GM12878 (cell line): ENCODE data around the gene COX5A. TPM values are rescaled to one million over a fixed set of nuclear protein-coding genes. Genes with fewer than 3 reads are reported as not detected.

Experiments
- ATAC-seq: fragments of 200-7000 bp; cut with Tn5 transposase; 3 replicates; pipeline ENCODE4 v1.9.1; 2020; ENCODE audit warnings: mild to moderate bottlenecking, moderate library complexity
- BruUV-seq: library from RNA; stranded (reverse); fragments of 400-500 nt; replicated peaks from 2 replicates; lab custom pipeline; 2021; lab: Mats Ljungman, UMichigan
- CTCF ChIA-PET: fragments of 300-600 bp; sonication (Branson Sonifier 250); formaldehyde crosslinking; extraction: SDS; loops from one replicate; lab custom pipeline; 2021; ENCODE audit warnings: inconsistent platforms; lab: Yijun Ruan, JAX
- POLR2A ChIA-PET: fragments of 350-600 bp; formaldehyde crosslinking; extraction: SDS; loops from one replicate; lab custom pipeline; 2021; ENCODE audit warnings: inconsistent platforms; lab: Charles Lee
- RAD21 ChIA-PET: fragments of 300-600 bp; sonication (Branson Sonifier 250); formaldehyde crosslinking; loops from one replicate; lab custom pipeline; 2023; ENCODE audit warnings: antibody characterized with exemption; ENCODE audit not compliant: unreplicated experiment; lab: Charles Lee
- SMC1A ChIA-PET: fragments of 300-600 bp; sonication (Branson Sonifier 250); formaldehyde crosslinking; loops from one replicate; lab custom pipeline; 2023; ENCODE audit not compliant: unreplicated experiment, uncharacterized antibody; lab: Charles Lee
- DNase-seq: peaks from one replicate; pipeline ENCODE4 v3.0.0-alpha.2; 2011; ENCODE audit warnings: low read depth, low spot score
- FAIRE-seq: peaks from 3 replicates; lab custom pipeline; 2011; peaks lifted over from hg19 to GRCh38; lab: Jason Lieb, UNC
- H2AFZ ChIP-seq: 2 replicates; pipeline ENCODE4 v1.6.0; 2011; ENCODE audit warnings: low read depth, low read length, control low read depth; ENCODE audit not compliant: control insufficient read depth
- H3K27ac ChIP-seq: 2 replicates; pipeline ENCODE4 v1.5.1; 2011; ENCODE audit warnings: control low read depth; ENCODE audit not compliant: control insufficient read depth, insufficient read depth
- H3K27me3 ChIP-seq, 2 experiments: replicated peaks in 1 of 2; 2 replicates each; pipeline versions ENCODE4 v1.6.0 to v1.6.1; 2011; ENCODE audit warnings: low read length in 1 of 2; ENCODE audit not compliant: control insufficient read depth in 2 of 2, insufficient read depth in 2 of 2
- H3K36me3 ChIP-seq, 2 experiments: 2 replicates each; pipeline ENCODE4 v1.5.1; 2011; ENCODE audit warnings: low read length in 1 of 2; ENCODE audit not compliant: control insufficient read depth in 2 of 2, insufficient read depth in 2 of 2
- H3K4me1 ChIP-seq: 2 replicates; pipeline ENCODE4 v1.6.1; 2011; ENCODE audit warnings: mild to moderate bottlenecking, low read length, moderate library complexity, mixed read lengths; ENCODE audit not compliant: control insufficient read depth, insufficient read depth
- H3K4me2 ChIP-seq: 2 replicates; pipeline ENCODE4 v1.6.0; 2011; ENCODE audit warnings: control low read depth; ENCODE audit not compliant: control insufficient read depth, insufficient read depth
- H3K4me3 ChIP-seq: fragments of 200-600 bp; sonication (generic); 2 replicates; pipeline ENCODE4 v1.5.1; 2016
- H3K79me2 ChIP-seq: 2 replicates; pipeline ENCODE4 v1.6.0; 2011; ENCODE audit warnings: low read length; ENCODE audit not compliant: control insufficient read depth, insufficient read depth
- H3K9ac ChIP-seq: 2 replicates; pipeline ENCODE4 v1.8.0; 2011; ENCODE audit warnings: low read length, control low read depth, mixed read lengths; ENCODE audit not compliant: control insufficient read depth, insufficient read depth
- H3K9me3 ChIP-seq: replicated peaks from 3 replicates; pipeline ENCODE4 v1.5.1; 2011; ENCODE audit warnings: mild to moderate bottlenecking, low read length; ENCODE audit not compliant: control insufficient read depth, insufficient read depth
- H4K20me1 ChIP-seq: 2 replicates; pipeline ENCODE4 v1.6.0; 2011; ENCODE audit not compliant: control insufficient read depth, insufficient read depth
- ATF2 ChIP-seq: IDR thresholded peaks from 2 replicates; pipeline ENCODE4 v1.6.1; 2012; ENCODE audit warnings: low read length, inconsistent platforms
- HDAC2 ChIP-seq: fragments of 200-600 bp; sonication (generic); IDR thresholded peaks from 2 replicates; pipeline ENCODE4 v1.6.1; 2017
- MEF2A ChIP-seq: IDR thresholded peaks from 2 replicates; pipeline ENCODE4 v1.6.1; 2011; ENCODE audit warnings: low read depth, mild to moderate bottlenecking, low read length, moderate library complexity; ENCODE audit not compliant: insufficient read depth
- MEF2B ChIP-seq: fragments of 450-650 bp; IDR thresholded peaks from 2 replicates; pipeline ENCODE4 v1.6.1; 2018; ENCODE audit warnings: mild to moderate bottlenecking, moderate library complexity; ENCODE audit not compliant: partially characterized antibody, poor library complexity, severe bottlenecking
- NFXL1 ChIP-seq: fragments of 450-650 bp; IDR thresholded peaks from 2 replicates; pipeline ENCODE4 v1.6.1; 2017; ENCODE audit warnings: antibody characterized with exemption, mild to moderate bottlenecking, borderline replicate concordance
- PBX3 ChIP-seq: IDR thresholded peaks from 2 replicates; pipeline ENCODE4 v1.6.1; 2011; ENCODE audit warnings: mild to moderate bottlenecking, low read depth, low read length, moderate library complexity; ENCODE audit not compliant: insufficient replicate concordance
- TAF1 ChIP-seq: IDR thresholded peaks from 2 replicates; pipeline ENCODE4 v1.6.1; 2011; ENCODE audit warnings: mild to moderate bottlenecking, low read depth, low read length, borderline replicate concordance
- TCF3 ChIP-seq: IDR thresholded peaks from 2 replicates; pipeline ENCODE4 v1.6.1; 2012; ENCODE audit warnings: low read depth, mild to moderate bottlenecking, low read length, borderline replicate concordance; ENCODE audit not compliant: insufficient read depth
- WRNIP1 ChIP-seq: IDR thresholded peaks from 2 replicates; pipeline ENCODE4 v1.6.1; 2011; ENCODE audit warnings: low read depth, low read length, improper control_type of control experiment, borderline replicate concordance
- ZNF384 ChIP-seq: IDR thresholded peaks from 2 replicates; pipeline ENCODE4 v1.6.1; 2012; ENCODE audit warnings: low read depth, mild to moderate bottlenecking, low read length, improper control_type of control experiment, borderline replicate concordance
- WGBS: methylation state at CpG from one replicate; pipeline ENCODE4 v1.1.6; 2016; ENCODE audit warnings: low lambda C conversion rate; ENCODE audit not compliant: insufficient replicate concordance, insufficient coverage; ENCODE audit errors: missing lambda C conversion rate; 5-methylcytosine and 5-hydroxymethylcytosine counted together
- in situ Hi-C: fragments of 300-500 bp; cut with MboI; formaldehyde crosslinking; loops from 9 replicates; pipeline ENCODE4 v1.14.3; 2018; ENCODE audit warnings: mixed read lengths
- intact Hi-C: fragments of 100-400 bp; cut with micrococcal nuclease; formaldehyde crosslinking; loops from one replicate; pipeline ENCODE4 v1.14.2; 2022; ENCODE audit not compliant: unreplicated experiment
- polyA plus RNA-seq, 11 experiments: library from polyadenylated mRNA; depleted of rRNA in 4 of 11; unstranded in 6 of 11; stranded (reverse) in 5 of 11; fragments of >200 nt; fragmentation: Nextera tagmentation in 4 of 11; fragmentation: Illumina TruSeq in 1 of 11; extraction: Ambion mirVana in 4 of 11; extraction: Trizol in 1 of 11; gene quantifications; 1 replicate in 1 of 11; 2 replicates in 10 of 11; pipeline versions ENCODE4 v1.2.1 to v1.2.3, GENCODE V29; 2011 to 2016; ENCODE audit warnings: inconsistent platforms in 2 of 11, missing spikeins in 2 of 11, low read depth in 1 of 11
- total RNA-seq, 4 experiments: library from RNA; depleted of rRNA in 3 of 4; stranded (reverse); fragments of >200 nt in 3 of 4; fragmentation: Illumina TruSeq in 1 of 4; extraction: Trizol in 1 of 4; gene quantifications; 2 replicates each; pipeline versions ENCODE4 v1.2.1 to v1.2.3, GENCODE V29; 2013 to 2021
- TF ChIP-seq, protein P1 (sequence below): IDR thresholded peaks from 2 replicates; pipeline ENCODE4 v1.6.1; 2012; ENCODE audit warnings: low read depth, low read length, improper control_type of control experiment
- TF ChIP-seq, protein P2 (sequence below): fragments of 150-350 bp; IDR thresholded peaks from 2 replicates; pipeline ENCODE4 v1.6.1; 2016; ENCODE audit warnings: low read depth, low read length
- TF ChIP-seq, protein P3 (sequence below): IDR thresholded peaks from 2 replicates; pipeline ENCODE4 v1.6.1; 2011; ENCODE audit warnings: borderline replicate concordance, low read depth, mild to moderate bottlenecking, moderate library complexity, mixed read lengths, low read length; ENCODE audit not compliant: insufficient read depth; ENCODE audit errors: extremely low read length

The COX5A gene
- total and polyA plus RNA-seq, 10 of the 15 experiments (the other 5 are each of a cell fraction or from before 2014, with no cell fraction given): 84.5 to 1,218 (median 392) TPM

GRCh38 chr15:74924525-74924924, 13.3 kb downstream of the COX5A start:
- no peak overlapping the region for H3K4me3 ChIP-seq
- RAD21 ChIA-PET: no interaction called here
- 91% methylated on average over 3 of the region's 3 CpGs for WGBS
- no peak for ATAC-seq
- SMC1A ChIA-PET: no interaction called here
- no peaks in the 10 kb centered on the region for H3K27me3 ChIP-seq
- in situ Hi-C loops (no loop called here), intact Hi-C loops (no loop called here)
- H3K36me3 ChIP-seq: peaks cover 11 to 57% of the 10 kb centered on the region in 2 experiments
- H4K20me1 ChIP-seq: no peaks in the 10 kb centered on the region
- H2AFZ ChIP-seq: no peak overlapping the region
- CTCF ChIA-PET: interaction anchor here (0.7 kb wide), 1 partner anchor 27 kb away, joined by 3 read pairs; no protein-coding TSS in a partner anchor
- TSS peak; percentile 30 for BruUV-seq
- no peak for DNase-seq
- peaks cover 8% of the 10 kb centered on the region for H3K79me2 ChIP-seq
- H3K4me1 ChIP-seq: no peaks in the 10 kb centered on the region
- no peaks in the 10 kb centered on the region for H3K9me3 ChIP-seq
- no peak overlapping the region for H3K4me2 ChIP-seq
- H3K9ac ChIP-seq: no peak overlapping the region
- H3K27ac ChIP-seq: no peak overlapping the region
- no peak for TF ChIP-seq ATF2
- TF ChIP-seq, protein P1, sequence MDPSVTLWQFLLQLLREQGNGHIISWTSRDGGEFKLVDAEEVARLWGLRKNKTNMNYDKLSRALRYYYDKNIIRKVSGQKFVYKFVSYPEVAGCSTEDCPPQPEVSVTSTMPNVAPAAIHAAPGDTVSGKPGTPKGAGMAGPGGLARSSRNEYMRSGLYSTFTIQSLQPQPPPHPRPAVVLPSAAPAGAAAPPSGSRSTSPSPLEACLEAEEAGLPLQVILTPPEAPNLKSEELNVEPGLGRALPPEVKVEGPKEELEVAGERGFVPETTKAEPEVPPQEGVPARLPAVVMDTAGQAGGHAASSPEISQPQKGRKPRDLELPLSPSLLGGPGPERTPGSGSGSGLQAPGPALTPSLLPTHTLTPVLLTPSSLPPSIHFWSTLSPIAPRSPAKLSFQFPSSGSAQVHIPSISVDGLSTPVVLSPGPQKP: no peak
- no peak for TF ChIP-seq TCF3
- TF ChIP-seq, protein P2, sequence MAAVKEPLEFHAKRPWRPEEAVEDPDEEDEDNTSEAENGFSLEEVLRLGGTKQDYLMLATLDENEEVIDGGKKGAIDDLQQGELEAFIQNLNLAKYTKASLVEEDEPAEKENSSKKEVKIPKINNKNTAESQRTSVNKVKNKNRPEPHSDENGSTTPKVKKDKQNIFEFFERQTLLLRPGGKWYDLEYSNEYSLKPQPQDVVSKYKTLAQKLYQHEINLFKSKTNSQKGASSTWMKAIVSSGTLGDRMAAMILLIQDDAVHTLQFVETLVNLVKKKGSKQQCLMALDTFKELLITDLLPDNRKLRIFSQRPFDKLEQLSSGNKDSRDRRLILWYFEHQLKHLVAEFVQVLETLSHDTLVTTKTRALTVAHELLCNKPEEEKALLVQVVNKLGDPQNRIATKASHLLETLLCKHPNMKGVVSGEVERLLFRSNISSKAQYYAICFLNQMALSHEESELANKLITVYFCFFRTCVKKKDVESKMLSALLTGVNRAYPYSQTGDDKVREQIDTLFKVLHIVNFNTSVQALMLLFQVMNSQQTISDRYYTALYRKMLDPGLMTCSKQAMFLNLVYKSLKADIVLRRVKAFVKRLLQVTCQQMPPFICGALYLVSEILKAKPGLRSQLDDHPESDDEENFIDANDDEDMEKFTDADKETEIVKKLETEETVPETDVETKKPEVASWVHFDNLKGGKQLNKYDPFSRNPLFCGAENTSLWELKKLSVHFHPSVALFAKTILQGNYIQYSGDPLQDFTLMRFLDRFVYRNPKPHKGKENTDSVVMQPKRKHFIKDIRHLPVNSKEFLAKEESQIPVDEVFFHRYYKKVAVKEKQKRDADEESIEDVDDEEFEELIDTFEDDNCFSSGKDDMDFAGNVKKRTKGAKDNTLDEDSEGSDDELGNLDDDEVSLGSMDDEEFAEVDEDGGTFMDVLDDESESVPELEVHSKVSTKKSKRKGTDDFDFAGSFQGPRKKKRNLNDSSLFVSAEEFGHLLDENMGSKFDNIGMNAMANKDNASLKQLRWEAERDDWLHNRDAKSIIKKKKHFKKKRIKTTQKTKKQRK: no peak
- no peak for TF ChIP-seq HDAC2
- no peak for TF ChIP-seq MEF2A
- TF ChIP-seq, protein P3, sequence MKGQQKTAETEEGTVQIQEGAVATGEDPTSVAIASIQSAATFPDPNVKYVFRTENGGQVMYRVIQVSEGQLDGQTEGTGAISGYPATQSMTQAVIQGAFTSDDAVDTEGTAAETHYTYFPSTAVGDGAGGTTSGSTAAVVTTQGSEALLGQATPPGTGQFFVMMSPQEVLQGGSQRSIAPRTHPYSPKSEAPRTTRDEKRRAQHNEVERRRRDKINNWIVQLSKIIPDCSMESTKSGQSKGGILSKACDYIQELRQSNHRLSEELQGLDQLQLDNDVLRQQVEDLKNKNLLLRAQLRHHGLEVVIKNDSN: no peak
- TF ChIP-seq MEF2B: no peak
- no peak for TF ChIP-seq NFXL1
- TF ChIP-seq PBX3: no peak
- TF ChIP-seq ZNF384: no peak
- TF ChIP-seq WRNIP1: no peak
- TF ChIP-seq TAF1: no peak
- FAIRE-seq: no peak
- POLR2A ChIA-PET: no interaction called here
